ENCODE results near the gene ARL10. TPM values are rescaled to one million over a fixed set of nuclear protein-coding genes. Genes with fewer than 3 reads are reported as not detected.

The ARL10 gene
- total and polyA plus RNA-seq, 2 donors (not counting 1 experiment from before 2014, with no cell fraction given), result 13.1 to 27.9 TPM

DNA sequence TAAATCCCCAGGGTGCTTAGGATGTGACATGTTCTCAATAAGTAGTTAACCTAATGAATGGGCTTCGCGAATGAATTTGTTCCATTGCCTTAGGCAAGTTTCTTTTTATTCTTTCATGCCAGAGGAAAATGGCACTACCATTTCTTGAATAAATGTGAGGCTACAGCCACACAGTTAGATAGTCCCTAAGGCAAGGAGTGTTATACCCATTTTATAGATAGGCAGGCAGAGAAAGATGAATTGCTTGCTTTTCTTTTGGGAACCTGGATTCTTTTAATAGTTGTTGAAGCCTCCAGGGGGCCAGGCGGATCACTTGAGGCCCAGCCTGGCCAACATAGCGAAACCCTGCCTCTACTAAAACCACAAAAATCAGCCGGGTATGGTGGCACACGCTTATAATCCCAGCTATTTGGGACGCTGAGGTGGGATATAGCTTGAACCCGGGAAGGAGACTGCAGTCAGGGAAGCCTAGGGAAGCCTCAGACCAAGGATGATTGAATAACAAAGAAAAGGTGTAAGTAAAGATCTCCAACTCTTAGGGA, 22.2 kb downstream of the ARL10 start:
- Histone ChIP-seq H3K4me1 (ENCODE audit: control insufficient read depth in 2 of 2, insufficient read depth in 2 of 2, low read length in 2 of 2) (peaks cover 19 to 29% of the 10 kb centered on the region in 2 donors), H3K79me2 (ENCODE audit: control insufficient read depth, insufficient read depth, low read length) (peaks cover 40% of the 10 kb centered on the region), H4K20me1 (ENCODE audit: control insufficient read depth, insufficient read depth, low read length, poor library complexity, severe bottlenecking) (peaks cover 9% of the 10 kb centered on the region), H3K27ac (ENCODE audit: low read length in 2 of 2) (no peak overlapping the region), H2AFZ (ENCODE audit: insufficient read depth, low read depth, low read length, poor library complexity, severe bottlenecking) (peak overlapping the region; percentile 96), H3K4me3 (ENCODE audit: control extremely low read depth in 1 of 5, extremely low read depth in 1 of 5, insufficient read depth in 1 of 5, low read depth in 2 of 5, low read length in 4 of 5) (peak overlapping the region; percentile 69 to 98 (median 93)), H3K9ac (ENCODE audit: low read length) (peak overlapping the region; percentile 96), H3K27me3 (replicated peaks in 1 of 4; ENCODE audit: control extremely low read depth in 1 of 4, control insufficient read depth in 3 of 4, insufficient read depth in 4 of 4, low read length in 3 of 4) (no peaks in the 10 kb centered on the region), H3K4me2 (replicated peaks; ENCODE audit: low read depth, low read length, poor library complexity, severe bottlenecking) (peak overlapping the region; percentile 89), H3K36me3 (replicated peaks in 1 of 2; ENCODE audit: control extremely low read depth in 1 of 2, control insufficient read depth in 1 of 2, extremely low read depth in 1 of 2, insufficient read depth in 2 of 2, low read length in 1 of 2) (peaks cover 3 to 47% of the 10 kb centered on the region in 2 experiments), H3K9me3 (ENCODE audit: control extremely low read depth in 1 of 3, control insufficient read depth in 2 of 3, insufficient read depth in 1 of 3, low read length in 2 of 3) (no peaks in the 10 kb centered on the region)
- CTCF ChIA-PET, result no interaction called here
- intact Hi-C loops (cut with micrococcal nuclease), result loop anchor here (5.0 to 10.0 kb wide), 2 partner anchors 153 to 620 kb away; partner anchors contain the start of genes SIMC1 and UIMC1
- ATAC-seq (ENCODE audit: low read depth) (no peak), DNase-seq (no peak)
- Mint-ChIP-seq H3K27ac (peak overlapping the region; percentile 100), H3K9me3 (ENCODE audit: insufficient read depth) (no peaks in the 10 kb centered on the region), H3K4me1 (peaks cover 26% of the 10 kb centered on the region), H3K4me3 (peak overlapping the region; percentile 100), H3K27me3 (no peaks in the 10 kb centered on the region)
- no peak for TF ChIP-seq EZH2 (IDR thresholded peaks at IDR 0.05; ENCODE audit: borderline replicate concordance, insufficient read depth, low read depth, low read length, poor library complexity, severe bottlenecking)
- no peak for TF ChIP-seq CTCF (IDR thresholded peaks at IDR 0.05)
- WGBS (ENCODE audit: insufficient coverage), result 56% methylated on average over 3 of the region's 8 CpGs
- POLR2A ChIA-PET, result interaction anchor here (0.9 kb wide), 1 partner anchor 61 kb away, joined by 3 read pairs; the partner anchor contains the start of gene FAF2

- ATAC-seq (ENCODE audit: low read depth), result no peak
- CTCF ChIA-PET, result interaction anchor here (1.5 kb wide), 1 partner anchor 156 kb away, joined by 4 read pairs; no protein-coding TSS in a partner anchor
Observed at GRCh38 chr5:176388003-176388443, 22.7 kb downstream of the ARL10 start.

More at GRCh38 chr5:176388003-176388443, 22.7 kb downstream of the ARL10 start:
- Histone ChIP-seq H3K27me3 (replicated peaks in 1 of 4; ENCODE audit: control extremely low read depth in 1 of 4, control insufficient read depth in 3 of 4, insufficient read depth in 4 of 4, low read length in 3 of 4) (no peaks in the 10 kb centered on the region), H3K4me3 (ENCODE audit: control extremely low read depth in 1 of 5, extremely low read depth in 1 of 5, insufficient read depth in 1 of 5, low read depth in 2 of 5, low read length in 4 of 5) (peak overlapping the region; percentile 69 to 98 (median 93)), H4K20me1 (ENCODE audit: control insufficient read depth, insufficient read depth, low read length, poor library complexity, severe bottlenecking) (peaks cover 9% of the 10 kb centered on the region), H3K36me3 (replicated peaks in 1 of 2; ENCODE audit: control extremely low read depth in 1 of 2, control insufficient read depth in 1 of 2, extremely low read depth in 1 of 2, insufficient read depth in 2 of 2, low read length in 1 of 2) (peaks cover 2 to 42% of the 10 kb centered on the region in 2 experiments), H2AFZ (ENCODE audit: insufficient read depth, low read depth, low read length, poor library complexity, severe bottlenecking) (peak overlapping the region; percentile 96), H3K79me2 (ENCODE audit: control insufficient read depth, insufficient read depth, low read length) (peaks cover 45% of the 10 kb centered on the region), H3K9me3 (ENCODE audit: control extremely low read depth in 1 of 3, control insufficient read depth in 2 of 3, insufficient read depth in 1 of 3, low read length in 2 of 3) (no peaks in the 10 kb centered on the region), H3K4me1 (ENCODE audit: control insufficient read depth in 2 of 2, insufficient read depth in 2 of 2, low read length in 2 of 2) (peaks cover 19 to 29% of the 10 kb centered on the region in 2 donors), H3K4me2 (replicated peaks; ENCODE audit: low read depth, low read length, poor library complexity, severe bottlenecking) (peak overlapping the region; percentile 89), H3K27ac (ENCODE audit: low read length in 2 of 2) (peak overlapping the region; percentile 90 to 93), H3K9ac (ENCODE audit: low read length) (peak overlapping the region; percentile 96)
- H3K27ac Mint-ChIP-seq, result peak overlapping the region; percentile 100
- TF ChIP-seq CTCF (IDR thresholded peaks at IDR 0.05) (no peak), EZH2 (IDR thresholded peaks at IDR 0.05; ENCODE audit: borderline replicate concordance, insufficient read depth, low read depth, low read length, poor library complexity, severe bottlenecking) (no peak)
- H3K4me1 Mint-ChIP-seq, result peaks cover 26% of the 10 kb centered on the region
- DNase-seq, result no peak
- peak overlapping the region; percentile 100 for H3K4me3 Mint-ChIP-seq
- intact Hi-C loops (cut with micrococcal nuclease), result loop anchor here (1.0 to 10.0 kb wide), 6 partner anchors 15 to 619 kb away; partner anchors contain the start of genes CLTB, FAF2, SIMC1 and UIMC1
- POLR2A ChIA-PET, result interaction anchor here (0.6 to 2.2 kb wide), 5 partner anchors 21 to 149 kb away, joined by 3 to 16 read pairs (median 7); partner anchors contain the start of genes CLTB, FAF2, KIAA1191 and RNF44
- no peaks in the 10 kb centered on the region for H3K9me3 Mint-ChIP-seq (ENCODE audit: insufficient read depth)
- WGBS (ENCODE audit: insufficient coverage), result under 1% methylated on average over 29 of the region's 29 CpGs
- H3K27me3 Mint-ChIP-seq, result no peaks in the 10 kb centered on the region
